WTC11 (cell line): Measurements from ENCODE around the gene DUSP3. TPM values are rescaled to one million over a fixed set of nuclear protein-coding genes. Genes with fewer than 3 reads are reported as not detected.
A peak's percentile ranks its signal among the peaks of the same experiment; 100 is the strongest.

Experiments used
- ATAC-seq: fragments of 200-7000 bp; cut with Tn5 transposase; 2 replicates; pipeline ENCODE4 v1.10.0; 2021; ENCODE audit warnings: mild to moderate bottlenecking, moderate library complexity
- CTCF ChIA-PET: fragments of 300-600 bp; sonication (Branson Sonifier 250); formaldehyde crosslinking; loops from one replicate; lab custom pipeline; 2021; ENCODE audit warnings: antibody characterized with exemption; lab: Charles Lee
- POLR2A ChIA-PET: fragments of 350-600 bp; sonication (Branson Sonifier 250); formaldehyde crosslinking; loops from one replicate; lab custom pipeline; 2021; ENCODE audit warnings: antibody characterized with exemption; lab: Charles Lee
- DNase-seq: peaks from one replicate; pipeline ENCODE4 v3.0.0; 2021; ENCODE audit warnings: low spot score
- H3K27ac Mint-ChIP-seq: 2 replicates; pipeline ENCODE4 v1.8.0; 2021; ENCODE audit warnings: mixed read lengths
- H3K27me3 Mint-ChIP-seq: 2 replicates; pipeline ENCODE4 v1.8.0; 2021; ENCODE audit warnings: low read depth, mild to moderate bottlenecking, moderate library complexity, mixed read lengths
- H3K36me3 Mint-ChIP-seq: 2 replicates; pipeline ENCODE4 v1.8.0; 2021; ENCODE audit warnings: mixed read lengths
- H3K4me1 Mint-ChIP-seq: 2 replicates; pipeline ENCODE4 v1.8.0; 2022; ENCODE audit warnings: mixed read lengths
- H3K4me3 Mint-ChIP-seq: 2 replicates; pipeline ENCODE4 v1.8.0; 2021; ENCODE audit warnings: mild to moderate bottlenecking, moderate library complexity, mixed read lengths
- H3K9me3 Mint-ChIP-seq: 2 replicates; pipeline ENCODE4 v1.8.0; 2021; ENCODE audit warnings: mixed read lengths
- EMX1 ChIP-seq: fragments of 250-450 bp; sonication (Bioruptor Pico); IDR thresholded peaks from 2 replicates; pipeline ENCODE4 v1.8.0; 2021; ENCODE audit warnings: mild to moderate bottlenecking
- FOXK1 ChIP-seq: sonication (generic); formaldehyde crosslinking; IDR thresholded peaks from 2 replicates; pipeline ENCODE4 v1.8.0; 2022; ENCODE audit warnings: mild to moderate bottlenecking, moderate library complexity, missing genetic modification reagents
- FOXP1 ChIP-seq: sonication (generic); formaldehyde crosslinking; IDR thresholded peaks from 2 replicates; pipeline ENCODE4 v1.8.0; 2022; ENCODE audit warnings: missing genetic modification reagents, mild to moderate bottlenecking, moderate library complexity, borderline replicate concordance
- GABPB1 ChIP-seq: sonication (generic); formaldehyde crosslinking; IDR thresholded peaks from 2 replicates; pipeline ENCODE4 v1.8.1; 2023; ENCODE audit warnings: mild to moderate bottlenecking, missing genetic modification reagents
- GTF2I ChIP-seq: fragments of 250-450 bp; sonication (Bioruptor Pico); conservative IDR thresholded peaks from 2 replicates; pipeline ENCODE4 v1.4.0; 2021; ENCODE audit warnings: mild to moderate bottlenecking
- NFYB ChIP-seq: sonication (generic); formaldehyde crosslinking; conservative IDR thresholded peaks from 2 replicates; pipeline ENCODE4 v1.8.0; 2022; ENCODE audit warnings: low read depth, missing genetic modification reagents
- SMAD3 ChIP-seq: sonication (generic); formaldehyde crosslinking; IDR thresholded peaks from 2 replicates; pipeline ENCODE4 v1.8.0; 2022; ENCODE audit warnings: missing genetic modification reagents, mild to moderate bottlenecking, borderline replicate concordance
- SMAD4 ChIP-seq: sonication (generic); formaldehyde crosslinking; IDR thresholded peaks from 2 replicates; pipeline ENCODE4 v1.8.0; 2022; ENCODE audit warnings: mild to moderate bottlenecking, missing genetic modification reagents
- SP1 ChIP-seq: sonication (generic); formaldehyde crosslinking; conservative IDR thresholded peaks from 2 replicates; pipeline ENCODE4 v1.8.1; 2022; ENCODE audit warnings: missing genetic modification reagents
- TEAD1 ChIP-seq: sonication (generic); formaldehyde crosslinking; IDR thresholded peaks from 2 replicates; pipeline ENCODE4 v1.8.0; 2022; ENCODE audit warnings: mild to moderate bottlenecking, missing genetic modification reagents
- TEAD4 ChIP-seq: sonication (generic); formaldehyde crosslinking; IDR thresholded peaks from 2 replicates; pipeline ENCODE4 v1.8.0; 2022; ENCODE audit warnings: mild to moderate bottlenecking, missing genetic modification reagents
- TP53 ChIP-seq: sonication (generic); formaldehyde crosslinking; IDR thresholded peaks from 2 replicates; pipeline ENCODE4 v1.8.1; 2023; ENCODE audit warnings: mild to moderate bottlenecking, missing genetic modification reagents
- total RNA-seq: library from RNA; stranded (reverse); gene quantifications from 3 replicates; pipeline ENCODE4 v1.2.3, GENCODE V29; 2021
- TF ChIP-seq, protein P1 (sequence below): sonication (generic); formaldehyde crosslinking; IDR thresholded peaks from 2 replicates; pipeline ENCODE4 v1.8.1; 2022; ENCODE audit warnings: low read depth, missing genetic modification reagents, borderline replicate concordance
- TF ChIP-seq, protein P2 (sequence below): sonication (generic); formaldehyde crosslinking; IDR thresholded peaks from 2 replicates; pipeline ENCODE4 v1.8.1; 2022; ENCODE audit warnings: mild to moderate bottlenecking, missing genetic modification reagents, moderate library complexity, borderline replicate concordance
- TF ChIP-seq, protein P3 (sequence below): sonication (generic); formaldehyde crosslinking; IDR thresholded peaks from 2 replicates; pipeline ENCODE4 v1.8.1; 2022; ENCODE audit warnings: mild to moderate bottlenecking, moderate library complexity, missing genetic modification reagents
- TF ChIP-seq, protein P4 (sequence below): fragments of 200-600 bp; IDR thresholded peaks from 2 replicates; pipeline ENCODE4 v1.8.0; 2022; ENCODE audit warnings: antibody characterized with exemption
- TF ChIP-seq, protein P5 (sequence below): sonication (generic); formaldehyde crosslinking; IDR thresholded peaks from 2 replicates; pipeline ENCODE4 v1.8.0; 2022; ENCODE audit warnings: mild to moderate bottlenecking, missing genetic modification reagents
- TF ChIP-seq, protein P6 (sequence below): sonication (generic); formaldehyde crosslinking; IDR thresholded peaks from 2 replicates; pipeline ENCODE4 v1.8.1; 2022; ENCODE audit warnings: low read depth, mild to moderate bottlenecking, moderate library complexity, missing genetic modification reagents, borderline replicate concordance
- TF ChIP-seq, protein P7 (sequence below): sonication (generic); formaldehyde crosslinking; IDR thresholded peaks from 2 replicates; pipeline ENCODE4 v1.8.1; 2023; ENCODE audit warnings: mild to moderate bottlenecking, moderate library complexity, missing genetic modification reagents

DUSP3 gene
- total RNA-seq, 1 experiment from 2014 or later, result 31.5 TPM

DNA sequence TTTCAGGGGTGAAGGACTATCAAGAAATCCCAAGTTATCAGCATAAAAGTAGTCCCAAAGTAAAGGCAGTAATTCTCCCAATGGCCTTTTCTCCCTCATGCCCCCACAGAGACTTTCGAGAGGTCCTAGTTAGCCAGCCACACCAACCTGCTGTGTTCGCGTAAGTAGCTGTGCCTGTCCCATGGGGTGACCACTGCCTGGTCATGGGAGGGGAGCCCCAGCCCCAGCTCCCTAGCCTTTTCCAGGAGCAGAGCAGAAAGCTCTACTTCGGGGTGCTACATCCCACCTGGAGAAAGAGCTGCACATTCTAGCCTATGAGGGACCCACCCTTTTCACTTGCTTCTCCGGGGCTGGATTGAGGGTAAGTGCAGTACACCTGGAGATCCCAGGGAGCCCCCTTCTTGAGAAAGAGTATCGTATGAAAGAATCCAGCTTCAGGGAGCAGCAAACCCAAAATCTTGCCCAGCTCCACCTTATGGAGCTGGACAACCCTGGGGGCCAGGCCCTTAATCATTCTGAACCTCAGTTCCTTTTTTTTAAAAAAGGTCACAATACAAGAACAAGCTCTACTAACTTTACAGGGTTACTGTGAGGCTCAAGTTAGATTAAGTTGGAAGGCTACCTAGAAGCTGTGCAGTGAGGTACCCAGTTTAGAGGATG lies 11.6 kb downstream of the DUSP3 start:
- Mint-ChIP-seq H3K36me3 (peaks cover 25% of the 10 kb centered on the region), H3K4me3 (no peak overlapping the region), H3K4me1 (peaks cover 8% of the 10 kb centered on the region), H3K27ac (no peak overlapping the region), H3K9me3 (no peaks in the 10 kb centered on the region), H3K27me3 (no peaks in the 10 kb centered on the region)
- DNase-seq (no peak), ATAC-seq (no peak)
- TF ChIP-seq TP53 (CRISPR knock-in tag), result no peak
- TF ChIP-seq, protein P1, sequence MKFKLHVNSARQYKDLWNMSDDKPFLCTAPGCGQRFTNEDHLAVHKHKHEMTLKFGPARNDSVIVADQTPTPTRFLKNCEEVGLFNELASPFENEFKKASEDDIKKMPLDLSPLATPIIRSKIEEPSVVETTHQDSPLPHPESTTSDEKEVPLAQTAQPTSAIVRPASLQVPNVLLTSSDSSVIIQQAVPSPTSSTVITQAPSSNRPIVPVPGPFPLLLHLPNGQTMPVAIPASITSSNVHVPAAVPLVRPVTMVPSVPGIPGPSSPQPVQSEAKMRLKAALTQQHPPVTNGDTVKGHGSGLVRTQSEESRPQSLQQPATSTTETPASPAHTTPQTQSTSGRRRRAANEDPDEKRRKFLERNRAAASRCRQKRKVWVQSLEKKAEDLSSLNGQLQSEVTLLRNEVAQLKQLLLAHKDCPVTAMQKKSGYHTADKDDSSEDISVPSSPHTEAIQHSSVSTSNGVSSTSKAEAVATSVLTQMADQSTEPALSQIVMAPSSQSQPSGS (CRISPR knock-in tag), result no peak
- TF ChIP-seq FOXP1 (CRISPR knock-in tag), result no peak
- TF ChIP-seq, protein P2, sequence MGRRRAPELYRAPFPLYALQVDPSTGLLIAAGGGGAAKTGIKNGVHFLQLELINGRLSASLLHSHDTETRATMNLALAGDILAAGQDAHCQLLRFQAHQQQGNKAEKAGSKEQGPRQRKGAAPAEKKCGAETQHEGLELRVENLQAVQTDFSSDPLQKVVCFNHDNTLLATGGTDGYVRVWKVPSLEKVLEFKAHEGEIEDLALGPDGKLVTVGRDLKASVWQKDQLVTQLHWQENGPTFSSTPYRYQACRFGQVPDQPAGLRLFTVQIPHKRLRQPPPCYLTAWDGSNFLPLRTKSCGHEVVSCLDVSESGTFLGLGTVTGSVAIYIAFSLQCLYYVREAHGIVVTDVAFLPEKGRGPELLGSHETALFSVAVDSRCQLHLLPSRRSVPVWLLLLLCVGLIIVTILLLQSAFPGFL (CRISPR knock-in tag), result no peak
- TF ChIP-seq, protein P3, sequence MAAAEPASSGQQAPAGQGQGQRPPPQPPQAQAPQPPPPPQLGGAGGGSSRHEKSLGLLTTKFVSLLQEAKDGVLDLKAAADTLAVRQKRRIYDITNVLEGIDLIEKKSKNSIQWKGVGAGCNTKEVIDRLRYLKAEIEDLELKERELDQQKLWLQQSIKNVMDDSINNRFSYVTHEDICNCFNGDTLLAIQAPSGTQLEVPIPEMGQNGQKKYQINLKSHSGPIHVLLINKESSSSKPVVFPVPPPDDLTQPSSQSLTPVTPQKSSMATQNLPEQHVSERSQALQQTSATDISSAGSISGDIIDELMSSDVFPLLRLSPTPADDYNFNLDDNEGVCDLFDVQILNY (CRISPR knock-in tag), result no peak
- ChIA-PET CTCF (interaction anchor here (0.5 to 14.2 kb wide), 19 partner anchors 11 to 399 kb away, joined by 3 to 476 read pairs (median 4); partner anchors contain the start of genes CD300LG and DUSP3), POLR2A (interaction anchor here (0.8 kb wide), 1 partner anchor 11 kb away, joined by 3 read pairs; no protein-coding TSS in a partner anchor)

DNA sequence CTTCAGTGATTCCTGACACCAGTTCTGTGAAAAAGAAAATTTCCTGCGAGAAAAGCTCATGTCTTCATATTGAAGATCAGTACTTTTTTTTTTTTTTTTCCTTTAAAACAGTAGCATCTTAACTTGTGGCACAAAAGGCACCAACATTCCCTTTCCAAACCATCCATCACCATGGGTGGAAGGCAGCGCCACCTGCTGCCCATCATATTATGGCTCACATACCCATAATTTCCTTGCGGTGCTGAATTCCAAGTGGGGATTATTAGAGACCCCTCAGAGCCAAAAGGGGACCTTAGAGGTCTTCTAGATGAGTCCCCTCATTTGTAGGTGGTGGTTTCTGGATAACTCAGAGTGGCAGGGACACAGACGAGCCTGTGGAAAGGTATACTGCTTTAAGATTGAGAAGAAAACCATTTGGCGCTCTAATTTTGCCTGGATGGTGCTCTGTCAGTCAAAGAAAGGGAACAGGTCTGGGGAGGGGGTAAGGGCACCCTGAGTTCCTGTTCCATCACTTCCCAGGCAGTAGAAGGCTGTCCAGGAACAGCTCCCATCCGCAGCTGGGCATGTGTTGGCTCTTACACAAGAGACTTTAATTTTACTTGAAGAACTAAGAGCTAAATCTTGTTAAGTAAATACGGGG lies 12.2 kb downstream of the DUSP3 start:
- Mint-ChIP-seq H3K9me3 (no peaks in the 10 kb centered on the region), H3K27me3 (no peaks in the 10 kb centered on the region), H3K27ac (no peak overlapping the region), H3K36me3 (peaks cover 23% of the 10 kb centered on the region), H3K4me3 (no peak overlapping the region), H3K4me1 (peaks cover 9% of the 10 kb centered on the region)
- TF ChIP-seq NFYB (CRISPR knock-in tag) (no peak), SMAD3 (CRISPR knock-in tag) (no peak), EMX1 (no peak)
- TF ChIP-seq, protein P4, sequence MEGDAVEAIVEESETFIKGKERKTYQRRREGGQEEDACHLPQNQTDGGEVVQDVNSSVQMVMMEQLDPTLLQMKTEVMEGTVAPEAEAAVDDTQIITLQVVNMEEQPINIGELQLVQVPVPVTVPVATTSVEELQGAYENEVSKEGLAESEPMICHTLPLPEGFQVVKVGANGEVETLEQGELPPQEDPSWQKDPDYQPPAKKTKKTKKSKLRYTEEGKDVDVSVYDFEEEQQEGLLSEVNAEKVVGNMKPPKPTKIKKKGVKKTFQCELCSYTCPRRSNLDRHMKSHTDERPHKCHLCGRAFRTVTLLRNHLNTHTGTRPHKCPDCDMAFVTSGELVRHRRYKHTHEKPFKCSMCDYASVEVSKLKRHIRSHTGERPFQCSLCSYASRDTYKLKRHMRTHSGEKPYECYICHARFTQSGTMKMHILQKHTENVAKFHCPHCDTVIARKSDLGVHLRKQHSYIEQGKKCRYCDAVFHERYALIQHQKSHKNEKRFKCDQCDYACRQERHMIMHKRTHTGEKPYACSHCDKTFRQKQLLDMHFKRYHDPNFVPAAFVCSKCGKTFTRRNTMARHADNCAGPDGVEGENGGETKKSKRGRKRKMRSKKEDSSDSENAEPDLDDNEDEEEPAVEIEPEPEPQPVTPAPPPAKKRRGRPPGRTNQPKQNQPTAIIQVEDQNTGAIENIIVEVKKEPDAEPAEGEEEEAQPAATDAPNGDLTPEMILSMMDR, result peak; percentile 82
- TF ChIP-seq, protein P5, sequence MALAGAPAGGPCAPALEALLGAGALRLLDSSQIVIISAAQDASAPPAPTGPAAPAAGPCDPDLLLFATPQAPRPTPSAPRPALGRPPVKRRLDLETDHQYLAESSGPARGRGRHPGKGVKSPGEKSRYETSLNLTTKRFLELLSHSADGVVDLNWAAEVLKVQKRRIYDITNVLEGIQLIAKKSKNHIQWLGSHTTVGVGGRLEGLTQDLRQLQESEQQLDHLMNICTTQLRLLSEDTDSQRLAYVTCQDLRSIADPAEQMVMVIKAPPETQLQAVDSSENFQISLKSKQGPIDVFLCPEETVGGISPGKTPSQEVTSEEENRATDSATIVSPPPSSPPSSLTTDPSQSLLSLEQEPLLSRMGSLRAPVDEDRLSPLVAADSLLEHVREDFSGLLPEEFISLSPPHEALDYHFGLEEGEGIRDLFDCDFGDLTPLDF (CRISPR knock-in tag), result no peak
- POLR2A ChIA-PET, result interaction anchor here (0.7 to 0.8 kb wide), 2 partner anchors 11 to 1082 kb away, joined by 3 to 5 read pairs; no protein-coding TSS in a partner anchor
- ATAC-seq (peak; percentile 50), DNase-seq (peak; percentile 86)
- CTCF ChIA-PET, result interaction anchor here (0.5 to 14.2 kb wide), 23 partner anchors 11 to 398 kb away, joined by 3 to 476 read pairs (median 4); partner anchors contain the start of genes CD300LG and DUSP3

DNA sequence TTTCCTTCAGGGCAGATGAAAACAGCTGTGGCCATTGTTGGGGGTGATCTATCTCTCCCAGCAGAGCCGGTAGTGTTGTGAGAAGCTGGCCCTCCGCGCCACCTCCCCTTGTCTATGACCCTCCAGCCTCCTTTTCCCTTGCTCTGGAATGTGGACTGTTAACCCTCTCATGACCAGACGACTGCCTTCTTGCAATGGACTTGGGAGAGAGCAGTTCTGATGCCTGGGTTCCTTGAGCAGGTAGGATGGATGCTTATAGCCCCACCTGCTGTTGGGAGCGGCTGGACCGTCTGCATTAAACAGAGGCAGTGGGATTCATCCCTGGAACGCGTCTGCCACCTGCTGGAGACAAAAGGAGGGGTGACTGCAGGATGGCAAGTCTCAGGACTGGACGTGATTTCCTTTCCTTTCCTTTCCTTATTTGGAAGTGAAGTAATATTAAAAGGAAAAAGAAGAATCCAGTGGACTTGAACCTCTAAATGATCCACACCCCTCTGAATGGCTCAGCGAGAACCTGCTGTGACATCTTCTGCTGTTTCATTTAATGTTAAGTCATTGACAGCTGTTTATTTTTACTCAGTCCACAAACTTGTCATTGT lies 18.4 kb downstream of the DUSP3 start:
- ATAC-seq (peak; percentile 81), DNase-seq (peak; percentile 99)
- H3K4me3 Mint-ChIP-seq, result peak overlapping the region; percentile 28
- H3K27ac Mint-ChIP-seq, result no peak overlapping the region
- no peaks in the 10 kb centered on the region for H3K9me3 Mint-ChIP-seq
- H3K27me3 Mint-ChIP-seq, result peaks cover 18% of the 10 kb centered on the region
- H3K4me1 Mint-ChIP-seq, result peaks cover 36% of the 10 kb centered on the region
- ChIA-PET CTCF (interaction anchor here (0.6 to 14.2 kb wide), 39 partner anchors 10 to 361 kb away, joined by 3 to 476 read pairs (median 4); partner anchors contain the start of genes ARL4D, CD300LG, DHX8 and DUSP3), POLR2A (interaction anchor here (1.1 to 1.6 kb wide), 3 partner anchors 65 to 81 kb away, joined by 3 to 7 read pairs (median 7); no protein-coding TSS in a partner anchor)
- H3K36me3 Mint-ChIP-seq, result no peaks in the 10 kb centered on the region
- TF ChIP-seq GTF2I (CRISPR knock-in tag) (no peak), FOXP1 (CRISPR knock-in tag) (no peak), SMAD4 (CRISPR knock-in tag) (no peak), TEAD4 (CRISPR knock-in tag) (peak; percentile 84), GABPB1 (CRISPR knock-in tag) (peak; percentile 39; the same call in 1 of the 2 replicates), FOXK1 (CRISPR knock-in tag) (no peak), SP1 (CRISPR knock-in tag) (peak; percentile 62; the same call in 1 of the 2 replicates), TEAD1 (CRISPR knock-in tag) (peak; percentile 95; the same call in 1 of the 2 replicates)
- TF ChIP-seq, protein P6, sequence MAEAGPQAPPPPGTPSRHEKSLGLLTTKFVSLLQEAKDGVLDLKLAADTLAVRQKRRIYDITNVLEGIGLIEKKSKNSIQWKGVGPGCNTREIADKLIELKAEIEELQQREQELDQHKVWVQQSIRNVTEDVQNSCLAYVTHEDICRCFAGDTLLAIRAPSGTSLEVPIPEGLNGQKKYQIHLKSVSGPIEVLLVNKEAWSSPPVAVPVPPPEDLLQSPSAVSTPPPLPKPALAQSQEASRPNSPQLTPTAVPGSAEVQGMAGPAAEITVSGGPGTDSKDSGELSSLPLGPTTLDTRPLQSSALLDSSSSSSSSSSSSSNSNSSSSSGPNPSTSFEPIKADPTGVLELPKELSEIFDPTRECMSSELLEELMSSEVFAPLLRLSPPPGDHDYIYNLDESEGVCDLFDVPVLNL (CRISPR knock-in tag), result no peak
- TF ChIP-seq, protein P7, sequence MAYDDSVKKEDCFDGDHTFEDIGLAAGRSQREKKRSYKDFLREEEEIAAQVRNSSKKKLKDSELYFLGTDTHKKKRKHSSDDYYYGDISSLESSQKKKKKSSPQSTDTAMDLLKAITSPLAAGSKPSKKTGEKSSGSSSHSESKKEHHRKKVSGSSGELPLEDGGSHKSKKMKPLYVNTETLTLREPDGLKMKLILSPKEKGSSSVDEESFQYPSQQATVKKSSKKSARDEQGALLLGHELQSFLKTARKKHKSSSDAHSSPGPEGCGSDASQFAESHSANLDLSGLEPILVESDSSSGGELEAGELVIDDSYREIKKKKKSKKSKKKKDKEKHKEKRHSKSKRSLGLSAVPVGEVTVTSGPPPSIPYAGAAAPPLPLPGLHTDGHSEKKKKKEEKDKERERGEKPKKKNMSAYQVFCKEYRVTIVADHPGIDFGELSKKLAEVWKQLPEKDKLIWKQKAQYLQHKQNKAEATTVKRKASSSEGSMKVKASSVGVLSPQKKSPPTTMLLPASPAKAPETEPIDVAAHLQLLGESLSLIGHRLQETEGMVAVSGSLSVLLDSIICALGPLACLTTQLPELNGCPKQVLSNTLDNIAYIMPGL (CRISPR knock-in tag), result peak; percentile 68; the same call in 1 of the 2 replicates
